ENCODE results near the gene TUBB3. TPM values are rescaled to one million over a fixed set of nuclear protein-coding genes. Genes with fewer than 3 reads are reported as not detected.

The TUBB3 gene
- total and polyA plus RNA-seq, 7 donors: 0.46 to 35.0 (median 23.5) TPM

DNA sequence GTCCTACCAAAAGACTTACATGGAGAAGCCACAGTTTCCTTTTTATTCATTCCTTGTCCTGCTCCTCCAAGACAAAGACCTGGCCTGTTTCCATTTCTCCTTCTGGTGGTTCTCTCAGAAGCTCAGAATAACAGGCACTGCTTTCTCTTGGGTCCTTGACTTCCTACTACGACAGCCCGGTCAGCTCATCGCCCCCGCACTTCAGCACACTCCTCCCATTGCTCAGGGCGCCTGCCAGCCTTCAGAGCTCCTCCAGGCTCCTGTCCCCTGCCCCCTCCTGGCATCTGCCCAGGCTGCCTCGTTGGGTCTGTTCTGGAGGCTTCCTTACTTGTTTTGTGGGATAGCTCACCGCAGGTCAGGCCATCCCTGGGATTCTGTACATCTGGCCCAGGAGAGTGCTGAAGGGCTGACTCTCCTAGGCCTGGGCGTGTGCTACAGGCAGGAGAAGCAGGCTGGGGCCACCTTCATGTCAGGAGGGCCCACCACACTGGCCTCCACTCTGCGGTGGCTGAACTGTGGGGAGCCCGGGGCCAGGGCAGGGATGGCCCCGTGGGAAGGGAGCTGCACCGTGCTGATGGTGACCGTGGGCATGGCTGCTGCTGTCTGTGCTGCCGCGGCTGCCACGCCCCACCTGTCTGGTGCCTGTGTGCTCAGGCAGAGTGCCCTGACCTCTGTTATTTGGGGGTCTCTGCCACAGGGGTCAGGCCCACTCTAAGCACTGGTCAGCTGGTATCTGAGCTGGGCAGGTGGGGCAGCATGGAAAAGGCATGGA, 32.1 kb upstream of the TUBB3 start:
- TF ChIP-seq POLR2AphosphoS5 (IDR thresholded peaks at IDR 0.05): no peak
- no peak for TF ChIP-seq CTCF (IDR thresholded peaks at IDR 0.05)
- TF ChIP-seq POLR2A (IDR thresholded peaks at IDR 0.05): no peak
- TF ChIP-seq EP300 (IDR thresholded peaks at IDR 0.05): no peak
- DNase-seq: no peak
- Histone ChIP-seq H3K27ac (peak overlapping the region in 1 of 4 donors; percentile 9), H3K4me3 (no peak overlapping the region), H3K36me3 (peaks cover 45 to 100% (median 87%) of the 10 kb centered on the region in 4 donors), H3K9me3 (no peaks in the 10 kb centered on the region), H3K4me1 (peaks cover 0 to 4% (median 0%) of the 10 kb centered on the region in 4 donors), H3K27me3 (no peaks in the 10 kb centered on the region)
- intact Hi-C loops (cut with DNase I): no loop called here
- 90 to 93% methylated on average over 16 of the region's 16 CpGs for WGBS, 2 donors

GRCh38 chr16:89892055-89892630, 31.0 kb upstream of the TUBB3 start:
- no peak for TF ChIP-seq CTCF (IDR thresholded peaks at IDR 0.05)
- no peak for TF ChIP-seq EP300 (IDR thresholded peaks at IDR 0.05)
- no peak for DNase-seq
- Histone ChIP-seq H3K36me3 (peaks cover 46 to 100% (median 88%) of the 10 kb centered on the region in 4 donors), H3K4me1 (peaks cover 0 to 4% (median 0%) of the 10 kb centered on the region in 4 donors), H3K4me3 (no peak overlapping the region), H3K9me3 (no peaks in the 10 kb centered on the region), H3K27me3 (no peaks in the 10 kb centered on the region), H3K27ac (no peak overlapping the region)
- WGBS, 2 donors: 95% methylated on average over 18 of the region's 18 CpGs
- intact Hi-C loops (cut with DNase I): no loop called here

GRCh38 chr16:89892635-89893034, 30.5 kb upstream of the TUBB3 start:
- no peaks in the 10 kb centered on the region for H3K27me3 ChIP-seq
- no peak overlapping the region for H3K27ac ChIP-seq
- peaks cover 42 to 100% (median 87%) of the 10 kb centered on the region in 4 donors for H3K36me3 ChIP-seq
- WGBS, 2 donors: 95 to 97% methylated on average over 9 of the region's 9 CpGs
- no peak overlapping the region for H3K4me3 ChIP-seq
- no peaks in the 10 kb centered on the region for H3K9me3 ChIP-seq
- TF ChIP-seq POLR2A (IDR thresholded peaks at IDR 0.05) (no peak), EP300 (IDR thresholded peaks at IDR 0.05) (no peak), POLR2AphosphoS5 (IDR thresholded peaks at IDR 0.05) (no peak), CTCF (IDR thresholded peaks at IDR 0.05) (no peak)
- peaks cover 0 to 4% (median 0%) of the 10 kb centered on the region in 4 donors for H3K4me1 ChIP-seq
- intact Hi-C loops (cut with DNase I): no loop called here
- DNase-seq: no peak

DNA sequence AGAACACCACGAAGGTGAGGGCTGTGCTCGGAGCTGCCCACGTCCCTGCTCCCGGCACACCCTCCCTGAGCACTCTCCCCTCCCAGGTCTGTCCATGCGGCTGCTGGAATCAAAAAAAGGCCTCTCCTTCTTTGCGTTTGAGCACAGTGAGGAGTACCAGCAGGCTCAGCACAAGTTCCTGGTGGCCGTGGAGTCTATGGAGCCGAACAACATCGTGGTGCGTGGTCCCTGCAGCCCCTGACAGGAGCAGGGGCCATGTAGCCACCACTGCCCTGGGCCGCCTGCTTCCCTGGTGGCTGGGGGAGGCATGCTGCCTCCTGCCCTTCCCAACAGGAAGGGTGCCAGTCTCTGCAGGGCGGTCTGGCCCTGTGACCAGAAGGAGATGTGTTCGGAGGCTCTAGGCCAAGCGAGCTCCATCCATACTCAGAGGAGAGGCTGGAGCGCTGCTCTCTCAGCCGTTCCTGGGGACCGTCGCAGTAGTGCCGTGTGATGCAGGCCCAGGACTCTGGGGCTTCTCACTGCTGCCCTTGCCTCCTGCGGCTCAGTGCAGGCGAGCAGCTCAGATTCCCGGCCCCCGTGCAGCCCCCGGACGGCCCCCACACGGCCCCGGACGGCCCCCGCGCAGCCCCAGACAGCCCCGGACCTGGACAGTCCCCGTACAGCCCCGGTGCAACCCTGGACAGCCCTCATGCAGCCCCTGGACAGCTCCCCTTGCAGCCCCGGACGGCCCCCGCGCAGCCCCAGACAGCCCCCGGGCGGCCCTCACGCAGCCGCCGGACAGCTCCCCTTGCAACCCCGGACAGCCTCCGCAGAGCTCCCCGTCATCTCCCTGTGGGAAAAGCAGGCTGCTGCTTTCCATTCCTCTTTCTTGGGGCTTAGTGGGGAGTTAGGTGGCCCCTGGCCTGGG, 29.2 kb upstream of the TUBB3 start:
- Histone ChIP-seq H3K4me1 (peaks cover 0 to 4% (median 0%) of the 10 kb centered on the region in 4 donors), H3K4me3 (no peak overlapping the region), H3K27ac (no peak overlapping the region), H3K36me3 (peaks cover 42 to 100% (median 89%) of the 10 kb centered on the region in 4 donors), H3K9me3 (no peaks in the 10 kb centered on the region), H3K27me3 (no peaks in the 10 kb centered on the region)
- TF ChIP-seq CTCF (IDR thresholded peaks at IDR 0.05) (no peak), POLR2A (IDR thresholded peaks at IDR 0.05) (no peak), EP300 (IDR thresholded peaks at IDR 0.05) (no peak), POLR2AphosphoS5 (IDR thresholded peaks at IDR 0.05) (no peak)
- 96% methylated on average over 45 of the region's 45 CpGs for WGBS, 2 donors
- intact Hi-C loops (cut with DNase I): no loop called here
- DNase-seq: no peak
